Measurements from ENCODE around the gene XPO6.

The XPO6 gene

DNA sequence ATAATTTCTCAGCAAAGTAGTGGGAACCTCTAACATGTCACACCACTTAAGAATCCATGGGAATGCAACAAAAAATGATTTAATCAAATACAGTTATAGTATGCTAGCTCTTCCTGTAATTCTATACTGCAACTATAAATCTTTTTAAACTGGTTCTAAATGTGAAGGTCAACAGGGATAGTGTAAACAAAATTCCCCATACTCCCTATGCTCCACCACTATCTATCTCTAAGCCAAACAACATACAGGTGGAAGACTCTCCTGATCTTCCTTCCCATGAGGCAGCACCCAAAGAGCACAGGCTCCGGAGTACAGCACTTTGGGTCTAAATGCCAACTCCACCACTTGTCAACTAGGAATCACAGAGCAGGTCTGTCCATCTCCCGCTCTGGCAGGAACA is 4.4 kb downstream of the XPO6 start:
- Histone ChIP-seq H3K4me1 (ENCODE audit: control insufficient read depth, insufficient read depth, low read length) (no peaks in the 10 kb centered on the region), H3K4me3 (ENCODE audit: low read depth, low read length) (no peak overlapping the region), H3K27ac (ENCODE audit: extremely low read depth, low read depth, low read length) (no peak overlapping the region), H3K36me3 (ENCODE audit: control insufficient read depth in 2 of 2, insufficient read depth in 1 of 2, low read length in 2 of 2) (peaks cover 31 to 79% of the 10 kb centered on the region in 2 experiments), H3K9me3 (ENCODE audit: control insufficient read depth, insufficient read depth, low read depth, low read length) (no peaks in the 10 kb centered on the region)
- ChIA-PET CTCF (no interaction called here), POLR2A (no interaction called here)
- TF ChIP-seq ZSCAN23 (tag by site-specific recombination; IDR thresholded peaks at IDR 0.05) (no peak), ZNF433 (tag by site-specific recombination; IDR thresholded peaks at IDR 0.05; ENCODE audit: low read depth) (no peak), SP3 (tag by site-specific recombination; IDR thresholded peaks at IDR 0.05) (no peak), INSM2 (tag by site-specific recombination; IDR thresholded peaks at IDR 0.05) (no peak), ZSCAN16 (tag by site-specific recombination; IDR thresholded peaks at IDR 0.05) (no peak), ZNF133 (tag by site-specific recombination; IDR thresholded peaks at IDR 0.05) (no peak), KLF7 (tag by site-specific recombination; IDR thresholded peaks at IDR 0.05; ENCODE audit: borderline replicate concordance) (no peak), ZNF26 (tag by site-specific recombination; IDR thresholded peaks at IDR 0.05) (no peak), ZNF629 (tag by site-specific recombination; IDR thresholded peaks at IDR 0.05) (0 out of 2 replicates have a peak, but pooled peaks have one; percentile 13), ZNF211 (tag by site-specific recombination; IDR thresholded peaks at IDR 0.05; ENCODE audit: low read depth) (no peak), WT1 (tag by site-specific recombination; IDR thresholded peaks at IDR 0.05) (peak; percentile 57), KLF9 (tag by site-specific recombination; IDR thresholded peaks at IDR 0.05; ENCODE audit: low read depth) (no peak), ZNF792 (tag by site-specific recombination; IDR thresholded peaks at IDR 0.05) (no peak), SP2 (tag by site-specific recombination; IDR thresholded peaks at IDR 0.05) (no peak), ZNF513 (tag by site-specific recombination; IDR thresholded peaks at IDR 0.05) (no peak), ZNF302 (tag by site-specific recombination; IDR thresholded peaks at IDR 0.05; ENCODE audit: low read depth) (no peak)
- TF ChIP-seq, protein P1, sequence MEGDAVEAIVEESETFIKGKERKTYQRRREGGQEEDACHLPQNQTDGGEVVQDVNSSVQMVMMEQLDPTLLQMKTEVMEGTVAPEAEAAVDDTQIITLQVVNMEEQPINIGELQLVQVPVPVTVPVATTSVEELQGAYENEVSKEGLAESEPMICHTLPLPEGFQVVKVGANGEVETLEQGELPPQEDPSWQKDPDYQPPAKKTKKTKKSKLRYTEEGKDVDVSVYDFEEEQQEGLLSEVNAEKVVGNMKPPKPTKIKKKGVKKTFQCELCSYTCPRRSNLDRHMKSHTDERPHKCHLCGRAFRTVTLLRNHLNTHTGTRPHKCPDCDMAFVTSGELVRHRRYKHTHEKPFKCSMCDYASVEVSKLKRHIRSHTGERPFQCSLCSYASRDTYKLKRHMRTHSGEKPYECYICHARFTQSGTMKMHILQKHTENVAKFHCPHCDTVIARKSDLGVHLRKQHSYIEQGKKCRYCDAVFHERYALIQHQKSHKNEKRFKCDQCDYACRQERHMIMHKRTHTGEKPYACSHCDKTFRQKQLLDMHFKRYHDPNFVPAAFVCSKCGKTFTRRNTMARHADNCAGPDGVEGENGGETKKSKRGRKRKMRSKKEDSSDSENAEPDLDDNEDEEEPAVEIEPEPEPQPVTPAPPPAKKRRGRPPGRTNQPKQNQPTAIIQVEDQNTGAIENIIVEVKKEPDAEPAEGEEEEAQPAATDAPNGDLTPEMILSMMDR (tag by site-specific recombination; IDR thresholded peaks at IDR 0.05) = no peak
- TF ChIP-seq, protein P2, sequence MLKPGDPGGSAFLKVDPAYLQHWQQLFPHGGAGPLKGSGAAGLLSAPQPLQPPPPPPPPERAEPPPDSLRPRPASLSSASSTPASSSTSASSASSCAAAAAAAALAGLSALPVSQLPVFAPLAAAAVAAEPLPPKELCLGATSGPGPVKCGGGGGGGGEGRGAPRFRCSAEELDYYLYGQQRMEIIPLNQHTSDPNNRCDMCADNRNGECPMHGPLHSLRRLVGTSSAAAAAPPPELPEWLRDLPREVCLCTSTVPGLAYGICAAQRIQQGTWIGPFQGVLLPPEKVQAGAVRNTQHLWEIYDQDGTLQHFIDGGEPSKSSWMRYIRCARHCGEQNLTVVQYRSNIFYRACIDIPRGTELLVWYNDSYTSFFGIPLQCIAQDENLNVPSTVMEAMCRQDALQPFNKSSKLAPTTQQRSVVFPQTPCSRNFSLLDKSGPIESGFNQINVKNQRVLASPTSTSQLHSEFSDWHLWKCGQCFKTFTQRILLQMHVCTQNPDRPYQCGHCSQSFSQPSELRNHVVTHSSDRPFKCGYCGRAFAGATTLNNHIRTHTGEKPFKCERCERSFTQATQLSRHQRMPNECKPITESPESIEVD (tag by site-specific recombination; IDR thresholded peaks at IDR 0.05) = 0 out of 2 replicates have a peak, but pooled peaks have one; percentile 24
- TF ChIP-seq, protein P3, sequence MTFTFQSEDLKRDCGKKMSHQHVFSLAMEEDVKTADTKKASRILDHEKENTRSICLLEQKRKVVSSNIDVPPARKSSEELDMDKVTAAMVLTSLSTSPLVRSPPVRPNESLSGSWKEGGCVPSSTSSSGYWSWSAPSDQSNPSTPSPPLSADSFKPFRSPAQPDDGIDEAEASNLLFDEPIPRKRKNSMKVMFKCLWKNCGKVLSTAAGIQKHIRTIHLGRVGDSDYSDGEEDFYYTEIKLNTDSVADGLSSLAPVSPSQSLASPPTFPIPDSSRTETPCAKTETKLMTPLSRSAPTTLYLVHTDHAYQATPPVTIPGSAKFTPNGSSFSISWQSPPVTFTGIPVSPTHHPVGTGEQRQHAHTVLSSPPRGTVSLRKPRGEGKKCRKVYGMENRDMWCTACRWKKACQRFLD (tag by site-specific recombination; IDR thresholded peaks at IDR 0.05) = no peak

Measured in HEK293 (cell line).